IMR-90 (cell line): Measurements from ENCODE around the gene CUL9. TPM values are rescaled to one million over a fixed set of nuclear protein-coding genes. Genes with fewer than 3 reads are reported as not detected.

Experiments
- ATAC-seq: fragments of 200-7000 bp; cut with Tn5 transposase; 2 replicates; pipeline ENCODE4 v1.9.1; 2020; ENCODE audit warnings: low read depth, mild to moderate bottlenecking, moderate library complexity
- BruUV-seq: library from RNA; stranded (reverse); fragments of 400-500 nt; replicated peaks from 2 replicates; lab custom pipeline; 2021; lab: Mats Ljungman, UMichigan
- CTCF ChIA-PET: fragments of 300-600 bp; formaldehyde crosslinking; extraction: SDS; loops from one replicate; lab custom pipeline; 2021; ENCODE audit warnings: antibody characterized with exemption; lab: Yijun Ruan, JAX
- POLR2A ChIA-PET: fragments of 300-600 bp; sonication (Branson Sonifier 250); formaldehyde crosslinking; loops from one replicate; lab custom pipeline; 2022; ENCODE audit warnings: antibody characterized with exemption; ENCODE audit not compliant: unreplicated experiment; lab: Charles Lee
- DNase-seq: peaks from one replicate; pipeline ENCODE4 v3.0.0; 2013
- H2AFZ ChIP-seq: replicated peaks from 2 replicates; pipeline ENCODE3; 2013; ENCODE audit warnings: low read length, mild to moderate bottlenecking; ENCODE audit not compliant: poor library complexity
- H2AK5ac ChIP-seq: 2 replicates; pipeline ENCODE4 v1.6.1; 2013; ENCODE audit warnings: low read depth, low read length, inconsistent platforms
- H2AK9ac ChIP-seq: replicated peaks from 2 replicates; pipeline ENCODE3; 2013; ENCODE audit warnings: mild to moderate bottlenecking, low read depth, low read length, moderate library complexity; ENCODE audit not compliant: poor library complexity
- H2BK120ac ChIP-seq: 2 replicates; pipeline ENCODE4 v1.6.1; 2013; ENCODE audit warnings: low read depth, low read length, inconsistent platforms
- H2BK15ac ChIP-seq: 3 replicates; pipeline ENCODE4 v1.6.1; 2013; ENCODE audit warnings: low read depth, low read length, inconsistent platforms
- H2BK20ac ChIP-seq: 2 replicates; pipeline ENCODE4 v1.6.1; 2013; ENCODE audit warnings: low read depth, mild to moderate bottlenecking, inconsistent platforms, low read length, moderate library complexity
- H2BK5ac ChIP-seq: 2 replicates; pipeline ENCODE4 v1.6.1; 2013; ENCODE audit warnings: mild to moderate bottlenecking, low read depth, low read length, inconsistent platforms; ENCODE audit not compliant: poor library complexity, severe bottlenecking
- H3K14ac ChIP-seq: replicated peaks from 2 replicates; pipeline ENCODE4 v1.6.1; 2013; ENCODE audit warnings: low read depth, low read length, inconsistent platforms
- H3K18ac ChIP-seq: 2 replicates; pipeline ENCODE4 v1.6.1; 2013; ENCODE audit warnings: low read depth, low read length, control low read depth
- H3K23ac ChIP-seq: 2 replicates; pipeline ENCODE4 v1.6.1; 2013; ENCODE audit warnings: low read depth, low read length, inconsistent platforms
- H3K27ac ChIP-seq: 2 replicates; pipeline ENCODE4 v1.5.1; 2013; ENCODE audit warnings: mild to moderate bottlenecking, control low read depth, low read length; ENCODE audit not compliant: insufficient read depth
- H3K27me3 ChIP-seq: 2 replicates; pipeline ENCODE4 v1.6.1; 2013; ENCODE audit warnings: low read length; ENCODE audit not compliant: control insufficient read depth, insufficient read depth
- H3K36me3 ChIP-seq: 2 replicates; pipeline ENCODE4 v1.6.1; 2013; ENCODE audit warnings: low read length, mixed read lengths; ENCODE audit not compliant: control insufficient read depth, insufficient read depth
- H3K4ac ChIP-seq: 2 replicates; pipeline ENCODE4 v1.6.1; 2013; ENCODE audit warnings: low read depth, low read length, inconsistent platforms
- H3K4me1 ChIP-seq: 2 replicates; pipeline ENCODE4 v1.6.1; 2013; ENCODE audit warnings: low read length, mixed read lengths; ENCODE audit not compliant: control insufficient read depth, insufficient read depth
- H3K4me2 ChIP-seq: 2 replicates; pipeline ENCODE4 v1.6.1; 2013; ENCODE audit warnings: low read depth, mild to moderate bottlenecking, control low read depth, low read length, moderate library complexity
- H3K4me3 ChIP-seq: 2 replicates; pipeline ENCODE4 v1.5.1; 2013; ENCODE audit warnings: low read depth, mild to moderate bottlenecking, control low read depth, low read length, moderate library complexity; ENCODE audit not compliant: insufficient read depth
- H3K56ac ChIP-seq: 2 replicates; pipeline ENCODE4 v1.6.1; 2013; ENCODE audit warnings: low read length, inconsistent platforms; ENCODE audit not compliant: insufficient read depth; ENCODE audit errors: extremely low read depth
- H3K79me1 ChIP-seq, 2 experiments: 2 replicates each; pipeline ENCODE4 v1.6.1; 2013; ENCODE audit warnings: low read length in 2 of 2, inconsistent platforms in 1 of 2, low read depth in 1 of 2
- H3K9ac ChIP-seq: 2 replicates; pipeline ENCODE4 v1.6.1; 2013; ENCODE audit warnings: low read depth, low read length, control low read depth
- H3K9me1 ChIP-seq: 2 replicates; pipeline ENCODE4 v1.6.1; 2013; ENCODE audit warnings: low read length, inconsistent platforms; ENCODE audit not compliant: insufficient read depth
- H3K9me3 ChIP-seq: 2 replicates; pipeline ENCODE4 v1.6.1; 2013; ENCODE audit warnings: low read length; ENCODE audit not compliant: control insufficient read depth, insufficient read depth
- H4K20me1 ChIP-seq: 2 replicates; pipeline ENCODE4 v1.6.1; 2013; ENCODE audit warnings: low read length, inconsistent platforms; ENCODE audit not compliant: insufficient read depth
- H4K5ac ChIP-seq: 2 replicates; pipeline ENCODE4 v1.6.1; 2013; ENCODE audit warnings: mild to moderate bottlenecking, low read depth, low read length, control low read depth
- H4K8ac ChIP-seq, 2 experiments: 2 replicates each; pipeline ENCODE4 v1.6.1; 2013; ENCODE audit warnings: low read depth in 2 of 2, low read length in 2 of 2, control low read depth in 1 of 2, inconsistent platforms in 1 of 2
- H4K91ac ChIP-seq: 2 replicates; pipeline ENCODE4 v1.6.1; 2013; ENCODE audit warnings: low read depth, low read length, inconsistent platforms; ENCODE audit not compliant: insufficient read depth
- BHLHE40 ChIP-seq: fragments of 150-350 bp; IDR thresholded peaks from 2 replicates; pipeline ENCODE4 v1.6.1; 2016; ENCODE audit warnings: mild to moderate bottlenecking, low read depth, low read length
- CEBPB ChIP-seq: IDR thresholded peaks from 2 replicates; pipeline ENCODE4 v1.6.1; 2012; ENCODE audit warnings: low read depth, low read length, improper control_type of control experiment
- ELK1 ChIP-seq: fragments of 150-350 bp; IDR thresholded peaks from 2 replicates; pipeline ENCODE4 v1.6.1; 2016; ENCODE audit warnings: low read depth, mild to moderate bottlenecking, low read length, moderate library complexity, borderline replicate concordance
- FOS ChIP-seq: fragments of 150-350 bp; IDR thresholded peaks from 2 replicates; pipeline ENCODE4 v1.6.1; 2016; ENCODE audit warnings: low read depth, low read length
- POLR2A ChIP-seq: IDR thresholded peaks from 2 replicates; pipeline ENCODE4 v1.6.1; 2012; ENCODE audit warnings: mild to moderate bottlenecking, low read depth, low read length
- RAD21 ChIP-seq: IDR thresholded peaks from 2 replicates; pipeline ENCODE4 v1.6.1; 2012; ENCODE audit warnings: low read length, improper control_type of control experiment
- RFX5 ChIP-seq: IDR thresholded peaks from 2 replicates; pipeline ENCODE4 v1.8.0; 2012; ENCODE audit warnings: low read depth, mild to moderate bottlenecking, low read length, moderate library complexity
- SMC3 ChIP-seq: fragments of 150-350 bp; IDR thresholded peaks from 2 replicates; pipeline ENCODE4 v1.6.1; 2016; ENCODE audit warnings: low read depth, mild to moderate bottlenecking, antibody characterized with exemption, low read length, moderate library complexity
- USF2 ChIP-seq: fragments of 150-350 bp; IDR thresholded peaks from 2 replicates; pipeline ENCODE4 v1.6.1; 2017; ENCODE audit warnings: mild to moderate bottlenecking, antibody characterized with exemption, low read length, low read depth
- WGBS, 2 experiments: methylation state at CpG; one replicate each; pipeline versions ENCODE4 v1.1.5 to v1.1.7; 2013; ENCODE audit warnings: missing lambda C conversion rate in 2 of 2; ENCODE audit not compliant: insufficient read length in 1 of 2; ENCODE audit errors: extremely low coverage in 2 of 2; 5-methylcytosine and 5-hydroxymethylcytosine counted together
- dilution Hi-C: fragments of 300-500 bp; cut with HindIII; formaldehyde crosslinking; loops from one replicate; pipeline ENCODE4 v1.14.3; 2018; ENCODE audit warnings: low sequenced_read_pairs; ENCODE audit not compliant: unreplicated experiment
- in situ Hi-C: fragments of 300-500 bp; cut with MboI; formaldehyde crosslinking; loops from 3 replicates; pipeline ENCODE4 v1.14.3; 2019; ENCODE audit warnings: low sequenced_read_pairs, inconsistent platforms, mixed read lengths
- intact Hi-C: fragments of 100-400 bp; cut with micrococcal nuclease; formaldehyde crosslinking; loops from 2 replicates; pipeline ENCODE4 v1.10.0; 2022
- polyA plus RNA-seq, 3 experiments: library from polyadenylated mRNA; depleted of rRNA; stranded (reverse); fragments of >200 nt; gene quantifications; 2 replicates each; pipeline ENCODE4 v1.2.3, GENCODE V29; 2012; ENCODE audit warnings: low replicate concordance in 1 of 3
- total RNA-seq: library from RNA; depleted of rRNA; stranded (reverse); fragments of >200 nt; gene quantifications from 2 replicates; pipeline ENCODE4 v1.2.3, GENCODE V29; 2012
- TF ChIP-seq, protein P1 (sequence below): conservative IDR thresholded peaks from 2 replicates; pipeline ENCODE4 v1.5.1; 2012; ENCODE audit warnings: mild to moderate bottlenecking, low read depth, low read length, improper control_type of control experiment

CUL9 gene
- total and polyA plus RNA-seq, 2 of the 4 experiments (the other 2 are of a cell fraction) = 7.7 to 19.5 TPM

DNA sequence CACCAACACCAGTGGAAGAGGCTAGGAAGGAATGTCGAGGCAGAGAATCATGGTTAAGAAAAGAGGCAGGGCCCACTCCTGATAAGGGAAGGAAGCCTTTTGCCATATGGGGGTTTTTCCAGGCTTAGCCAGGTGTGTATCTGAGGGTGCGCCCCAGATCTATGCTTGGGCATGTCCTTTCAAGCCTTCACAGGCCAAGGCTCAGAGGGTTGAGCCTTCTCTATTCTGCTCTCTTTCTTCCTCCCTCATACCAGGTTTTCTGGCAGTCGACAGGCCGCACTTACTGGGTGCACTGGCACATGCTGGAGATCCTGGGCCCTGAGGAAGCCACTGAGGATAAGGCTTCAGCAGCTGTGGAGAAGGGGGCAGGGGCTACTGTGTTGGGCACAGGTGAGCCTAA is 4.7 kb downstream of the CUL9 start:
- CTCF ChIA-PET = no interaction called here
- Histone ChIP-seq H3K23ac (no peak overlapping the region), H3K9me1 (no peaks in the 10 kb centered on the region; the same call in 1 of the 2 replicates), H2BK20ac (no peak overlapping the region), H3K36me3 (peaks cover 38% of the 10 kb centered on the region), H3K27me3 (no peaks in the 10 kb centered on the region), H3K9me3 (no peaks in the 10 kb centered on the region), H3K9ac (no peak overlapping the region), H2BK5ac (no peak overlapping the region), H3K56ac (no peak overlapping the region), H3K79me1 (peaks cover 10 to 24% of the 10 kb centered on the region in 2 experiments), H4K91ac (no peak overlapping the region), H2BK15ac (no peak overlapping the region), H2BK120ac (no peak overlapping the region), H4K20me1 (no peaks in the 10 kb centered on the region), H3K18ac (no peak overlapping the region), H3K14ac (no peak overlapping the region), H2AK5ac (no peak overlapping the region), H4K8ac (no peak overlapping the region), H2AK9ac (no peak overlapping the region), H2AFZ (no peak overlapping the region), H3K4ac (no peak overlapping the region), H3K4me1 (peaks cover under 1% of the 10 kb centered on the region), H3K4me3 (no peak overlapping the region), H3K4me2 (no peak overlapping the region), H4K5ac (no peak overlapping the region), H3K27ac (no peak overlapping the region)
- ATAC-seq (no peak), DNase-seq (no peak)
- intact Hi-C loops (no loop called here), dilution Hi-C loops (no loop called here), in situ Hi-C loops (no loop called here)
- no CpG with 5 or more reads among the region's 4 CpGs for WGBS, 2 experiments
- no TSS peak for BruUV-seq
- no peak for TF ChIP-seq FOS
- no peak for TF ChIP-seq ELK1
- no peak for TF ChIP-seq USF2
- TF ChIP-seq BHLHE40 = no peak
- no peak for TF ChIP-seq POLR2A
- TF ChIP-seq RAD21 = no peak
- no peak for TF ChIP-seq RFX5
- TF ChIP-seq SMC3 = no peak
- no peak for TF ChIP-seq CEBPB
- TF ChIP-seq, protein P1, sequence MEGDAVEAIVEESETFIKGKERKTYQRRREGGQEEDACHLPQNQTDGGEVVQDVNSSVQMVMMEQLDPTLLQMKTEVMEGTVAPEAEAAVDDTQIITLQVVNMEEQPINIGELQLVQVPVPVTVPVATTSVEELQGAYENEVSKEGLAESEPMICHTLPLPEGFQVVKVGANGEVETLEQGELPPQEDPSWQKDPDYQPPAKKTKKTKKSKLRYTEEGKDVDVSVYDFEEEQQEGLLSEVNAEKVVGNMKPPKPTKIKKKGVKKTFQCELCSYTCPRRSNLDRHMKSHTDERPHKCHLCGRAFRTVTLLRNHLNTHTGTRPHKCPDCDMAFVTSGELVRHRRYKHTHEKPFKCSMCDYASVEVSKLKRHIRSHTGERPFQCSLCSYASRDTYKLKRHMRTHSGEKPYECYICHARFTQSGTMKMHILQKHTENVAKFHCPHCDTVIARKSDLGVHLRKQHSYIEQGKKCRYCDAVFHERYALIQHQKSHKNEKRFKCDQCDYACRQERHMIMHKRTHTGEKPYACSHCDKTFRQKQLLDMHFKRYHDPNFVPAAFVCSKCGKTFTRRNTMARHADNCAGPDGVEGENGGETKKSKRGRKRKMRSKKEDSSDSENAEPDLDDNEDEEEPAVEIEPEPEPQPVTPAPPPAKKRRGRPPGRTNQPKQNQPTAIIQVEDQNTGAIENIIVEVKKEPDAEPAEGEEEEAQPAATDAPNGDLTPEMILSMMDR = no peak
- POLR2A ChIA-PET = no interaction called here
